Vagina (tissue), 2 donors: ENCODE measurements around the gene PXDN.

Experiments
- POLR2A ChIP-seq, 2 donors: fragments of 450-650 bp; IDR thresholded peaks; one replicate each; pipeline ENCODE4 v1.6.1; 2017; ENCODE audit warnings: antibody characterized with exemption in 2 of 2, mild to moderate bottlenecking in 2 of 2, moderate library complexity in 2 of 2
- POLR2AphosphoS5 ChIP-seq, 2 donors: sonication (generic); formaldehyde crosslinking; IDR thresholded peaks; one replicate each; pipeline ENCODE4 v1.9.0; 2017; ENCODE audit warnings: antibody characterized with exemption in 2 of 2, mild to moderate bottlenecking in 2 of 2, low read depth in 1 of 2; ENCODE audit not compliant: insufficient read depth in 1 of 2
- TF ChIP-seq, protein P1 (sequence below), 3 experiments: fragments of 450-650 bp in 2 of 3; fragments of 200-600 bp in 1 of 3; sonication (generic) in 1 of 3; IDR thresholded peaks; one replicate each; pipeline ENCODE4 v1.5.1; 2017 to 2019; ENCODE audit warnings: antibody characterized with exemption in 3 of 3, mild to moderate bottlenecking in 2 of 3, moderate library complexity in 2 of 3

DNA sequence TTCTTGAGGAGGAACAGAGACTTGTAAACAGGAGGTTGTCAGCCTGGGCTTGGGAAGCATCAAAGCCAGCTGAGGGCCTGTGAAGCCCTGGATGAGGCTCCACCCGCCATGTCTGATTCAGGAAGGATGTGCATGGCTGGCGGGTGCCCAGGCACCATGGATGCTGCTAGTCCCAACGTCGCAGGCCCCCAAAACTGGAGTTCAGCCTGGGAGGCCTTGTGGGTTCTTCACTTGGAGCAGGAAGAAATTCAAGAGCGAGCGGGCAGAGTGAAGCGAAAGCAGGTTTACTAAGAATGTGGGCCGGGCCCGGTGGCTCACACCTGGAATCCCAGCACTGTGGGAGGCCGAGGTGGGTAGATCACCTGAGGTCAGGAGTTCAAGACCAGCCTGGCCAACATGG is 12.1 kb upstream of the PXDN start:
- TF ChIP-seq, protein P1, sequence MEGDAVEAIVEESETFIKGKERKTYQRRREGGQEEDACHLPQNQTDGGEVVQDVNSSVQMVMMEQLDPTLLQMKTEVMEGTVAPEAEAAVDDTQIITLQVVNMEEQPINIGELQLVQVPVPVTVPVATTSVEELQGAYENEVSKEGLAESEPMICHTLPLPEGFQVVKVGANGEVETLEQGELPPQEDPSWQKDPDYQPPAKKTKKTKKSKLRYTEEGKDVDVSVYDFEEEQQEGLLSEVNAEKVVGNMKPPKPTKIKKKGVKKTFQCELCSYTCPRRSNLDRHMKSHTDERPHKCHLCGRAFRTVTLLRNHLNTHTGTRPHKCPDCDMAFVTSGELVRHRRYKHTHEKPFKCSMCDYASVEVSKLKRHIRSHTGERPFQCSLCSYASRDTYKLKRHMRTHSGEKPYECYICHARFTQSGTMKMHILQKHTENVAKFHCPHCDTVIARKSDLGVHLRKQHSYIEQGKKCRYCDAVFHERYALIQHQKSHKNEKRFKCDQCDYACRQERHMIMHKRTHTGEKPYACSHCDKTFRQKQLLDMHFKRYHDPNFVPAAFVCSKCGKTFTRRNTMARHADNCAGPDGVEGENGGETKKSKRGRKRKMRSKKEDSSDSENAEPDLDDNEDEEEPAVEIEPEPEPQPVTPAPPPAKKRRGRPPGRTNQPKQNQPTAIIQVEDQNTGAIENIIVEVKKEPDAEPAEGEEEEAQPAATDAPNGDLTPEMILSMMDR (IDR thresholded peaks at IDR 0.05): no peak
- TF ChIP-seq POLR2A (IDR thresholded peaks at IDR 0.05) (no peak), POLR2AphosphoS5 (IDR thresholded peaks at IDR 0.05; ENCODE audit: insufficient read depth in 1 of 2, low read depth in 1 of 2) (no peak)
